GM12878 (cell line): ENCODE data around the gene MYO1C. TPM values are rescaled to one million over a fixed set of nuclear protein-coding genes. Genes with fewer than 3 reads are reported as not detected.
A peak's percentile ranks its signal among the peaks of the same experiment; 100 is the strongest.

ENCODE experiments used
- ATAC-seq: fragments of 200-7000 bp; cut with Tn5 transposase; 3 replicates; pipeline ENCODE4 v1.9.1; 2020; ENCODE audit warnings: mild to moderate bottlenecking, moderate library complexity
- BruUV-seq: library from RNA; stranded (reverse); fragments of 400-500 nt; replicated peaks from 2 replicates; lab custom pipeline; 2021; lab: Mats Ljungman, UMichigan
- CTCF ChIA-PET: fragments of 300-600 bp; sonication (Branson Sonifier 250); formaldehyde crosslinking; extraction: SDS; loops from one replicate; lab custom pipeline; 2021; ENCODE audit warnings: inconsistent platforms; lab: Yijun Ruan, JAX
- POLR2A ChIA-PET: fragments of 350-600 bp; formaldehyde crosslinking; extraction: SDS; loops from one replicate; lab custom pipeline; 2021; ENCODE audit warnings: inconsistent platforms; lab: Charles Lee
- RAD21 ChIA-PET: fragments of 300-600 bp; sonication (Branson Sonifier 250); formaldehyde crosslinking; loops from one replicate; lab custom pipeline; 2023; ENCODE audit warnings: antibody characterized with exemption; ENCODE audit not compliant: unreplicated experiment; lab: Charles Lee
- SMC1A ChIA-PET: fragments of 300-600 bp; sonication (Branson Sonifier 250); formaldehyde crosslinking; loops from one replicate; lab custom pipeline; 2023; ENCODE audit not compliant: unreplicated experiment, uncharacterized antibody; lab: Charles Lee
- DNase-seq: peaks from one replicate; pipeline ENCODE4 v3.0.0-alpha.2; 2011; ENCODE audit warnings: low read depth, low spot score
- FAIRE-seq: peaks from 3 replicates; lab custom pipeline; 2011; peaks lifted over from hg19 to GRCh38; lab: Jason Lieb, UNC
- H2AFZ ChIP-seq: 2 replicates; pipeline ENCODE4 v1.6.0; 2011; ENCODE audit warnings: low read depth, low read length, control low read depth; ENCODE audit not compliant: control insufficient read depth
- H3K27ac ChIP-seq: 2 replicates; pipeline ENCODE4 v1.5.1; 2011; ENCODE audit warnings: control low read depth; ENCODE audit not compliant: control insufficient read depth, insufficient read depth
- H3K27me3 ChIP-seq, 2 experiments: replicated peaks in 1 of 2; 2 replicates each; pipeline versions ENCODE4 v1.6.0 to v1.6.1; 2011; ENCODE audit warnings: low read length in 1 of 2; ENCODE audit not compliant: control insufficient read depth in 2 of 2, insufficient read depth in 2 of 2
- H3K36me3 ChIP-seq, 2 experiments: 2 replicates each; pipeline ENCODE4 v1.5.1; 2011; ENCODE audit warnings: low read length in 1 of 2; ENCODE audit not compliant: control insufficient read depth in 2 of 2, insufficient read depth in 2 of 2
- H3K4me1 ChIP-seq: 2 replicates; pipeline ENCODE4 v1.6.1; 2011; ENCODE audit warnings: mild to moderate bottlenecking, low read length, moderate library complexity, mixed read lengths; ENCODE audit not compliant: control insufficient read depth, insufficient read depth
- H3K4me2 ChIP-seq: 2 replicates; pipeline ENCODE4 v1.6.0; 2011; ENCODE audit warnings: control low read depth; ENCODE audit not compliant: control insufficient read depth, insufficient read depth
- H3K4me3 ChIP-seq: fragments of 200-600 bp; sonication (generic); 2 replicates; pipeline ENCODE4 v1.5.1; 2016
- H3K79me2 ChIP-seq: 2 replicates; pipeline ENCODE4 v1.6.0; 2011; ENCODE audit warnings: low read length; ENCODE audit not compliant: control insufficient read depth, insufficient read depth
- H3K9ac ChIP-seq: 2 replicates; pipeline ENCODE4 v1.8.0; 2011; ENCODE audit warnings: low read length, control low read depth, mixed read lengths; ENCODE audit not compliant: control insufficient read depth, insufficient read depth
- H3K9me3 ChIP-seq: replicated peaks from 3 replicates; pipeline ENCODE4 v1.5.1; 2011; ENCODE audit warnings: mild to moderate bottlenecking, low read length; ENCODE audit not compliant: control insufficient read depth, insufficient read depth
- H4K20me1 ChIP-seq: 2 replicates; pipeline ENCODE4 v1.6.0; 2011; ENCODE audit not compliant: control insufficient read depth, insufficient read depth
- BCL3 ChIP-seq: IDR thresholded peaks from 2 replicates; pipeline ENCODE4 v1.6.1; 2011; ENCODE audit warnings: borderline replicate concordance, low read depth, mild to moderate bottlenecking, moderate library complexity, low read length; ENCODE audit not compliant: insufficient read depth, poor library complexity, severe bottlenecking
- CBX5 ChIP-seq: sonication (generic); IDR thresholded peaks from 2 replicates; pipeline ENCODE4 v1.6.1; 2016; ENCODE audit warnings: low read depth, moderate library complexity, mild to moderate bottlenecking, inconsistent platforms
- CREB1 ChIP-seq: IDR thresholded peaks from 2 replicates; pipeline ENCODE4 v1.6.1; 2012; ENCODE audit warnings: low read depth, mild to moderate bottlenecking, inconsistent platforms
- EGR1 ChIP-seq, 2 experiments: IDR thresholded peaks; 1 replicate in 1 of 2; 2 replicates in 1 of 2; pipeline ENCODE4 v1.6.1; 2011 to 2012; ENCODE audit warnings: low read depth in 2 of 2, low read length in 2 of 2, borderline replicate concordance in 1 of 2, mild to moderate bottlenecking in 1 of 2, moderate library complexity in 1 of 2
- EP300 ChIP-seq, 2 experiments: fragments of 150-350 bp in 1 of 2; IDR thresholded peaks; 2 replicates each; pipeline ENCODE4 v1.6.1; 2011 to 2012; ENCODE audit warnings: low read depth in 2 of 2, low read length in 2 of 2, borderline replicate concordance in 1 of 2, improper control_type of control experiment in 1 of 2, inconsistent platforms in 1 of 2; ENCODE audit not compliant: control insufficient read depth in 1 of 2
- GATAD2B ChIP-seq: fragments of 450-650 bp; conservative IDR thresholded peaks from 2 replicates; pipeline ENCODE4 v1.6.1; 2017; ENCODE audit warnings: low read depth, mild to moderate bottlenecking, moderate library complexity
- MAX ChIP-seq: IDR thresholded peaks from 2 replicates; pipeline ENCODE4 v1.6.1; 2012; ENCODE audit warnings: low read depth, low read length, improper control_type of control experiment
- MEF2B ChIP-seq: fragments of 450-650 bp; IDR thresholded peaks from 2 replicates; pipeline ENCODE4 v1.6.1; 2018; ENCODE audit warnings: mild to moderate bottlenecking, moderate library complexity; ENCODE audit not compliant: partially characterized antibody, poor library complexity, severe bottlenecking
- MYB ChIP-seq: fragments of 150-350 bp; IDR thresholded peaks from 2 replicates; pipeline ENCODE4 v1.6.1; 2014; ENCODE audit warnings: mild to moderate bottlenecking, low read depth, low read length, borderline replicate concordance
- MYC ChIP-seq: IDR thresholded peaks from 2 replicates; pipeline ENCODE4 v1.6.1; 2011; ENCODE audit warnings: mild to moderate bottlenecking, low read length, moderate library complexity, inconsistent platforms; ENCODE audit not compliant: insufficient read depth, insufficient replicate concordance, insufficient read length, severe bottlenecking
- PKNOX1 ChIP-seq: fragments of 450-650 bp; IDR thresholded peaks from 2 replicates; pipeline ENCODE4 v1.6.1; 2016; ENCODE audit warnings: mild to moderate bottlenecking
- POLR2AphosphoS5 ChIP-seq: IDR thresholded peaks from 2 replicates; pipeline ENCODE4 v1.6.1; 2011; ENCODE audit warnings: mild to moderate bottlenecking, low read length, inconsistent platforms
- POU2F2 ChIP-seq: IDR thresholded peaks from 3 replicates; pipeline ENCODE4 v1.6.1; 2011; ENCODE audit warnings: low read depth, mild to moderate bottlenecking, low read length, borderline replicate concordance
- RAD21 ChIP-seq: IDR thresholded peaks from 2 replicates; pipeline ENCODE4 v1.6.1; 2011; ENCODE audit warnings: mild to moderate bottlenecking, low read depth, low read length, moderate library complexity; ENCODE audit not compliant: insufficient read depth
- RELA ChIP-seq: fragments of 450-650 bp; IDR thresholded peaks from 2 replicates; pipeline ENCODE4 v1.8.0; 2014; ENCODE audit warnings: borderline replicate concordance; ENCODE audit not compliant: partially characterized antibody
- SIN3A ChIP-seq: IDR thresholded peaks from 2 replicates; pipeline ENCODE4 v1.6.1; 2012; ENCODE audit warnings: low read depth, low read length, improper control_type of control experiment
- SP1 ChIP-seq: IDR thresholded peaks from one replicate; pipeline ENCODE4 v1.6.1; 2011; ENCODE audit warnings: low read depth, low read length
- STAT1 ChIP-seq: fragments of 450-650 bp; conservative IDR thresholded peaks from 2 replicates; pipeline ENCODE4 v1.6.1; 2014; ENCODE audit warnings: antibody characterized with exemption, mild to moderate bottlenecking
- TCF12 ChIP-seq: IDR thresholded peaks from 2 replicates; pipeline ENCODE4 v1.6.1; 2011; ENCODE audit warnings: low read depth, mild to moderate bottlenecking, low read length
- WGBS: methylation state at CpG from one replicate; pipeline ENCODE4 v1.1.6; 2016; ENCODE audit warnings: low lambda C conversion rate; ENCODE audit not compliant: insufficient replicate concordance, insufficient coverage; ENCODE audit errors: missing lambda C conversion rate; 5-methylcytosine and 5-hydroxymethylcytosine counted together
- in situ Hi-C: fragments of 300-500 bp; cut with MboI; formaldehyde crosslinking; loops from 9 replicates; pipeline ENCODE4 v1.14.3; 2018; ENCODE audit warnings: mixed read lengths
- intact Hi-C: fragments of 100-400 bp; cut with micrococcal nuclease; formaldehyde crosslinking; loops from one replicate; pipeline ENCODE4 v1.14.2; 2022; ENCODE audit not compliant: unreplicated experiment
- polyA plus RNA-seq, 11 experiments: library from polyadenylated mRNA; depleted of rRNA in 4 of 11; unstranded in 6 of 11; stranded (reverse) in 5 of 11; fragments of >200 nt; fragmentation: Nextera tagmentation in 4 of 11; fragmentation: Illumina TruSeq in 1 of 11; extraction: Ambion mirVana in 4 of 11; extraction: Trizol in 1 of 11; gene quantifications; 1 replicate in 1 of 11; 2 replicates in 10 of 11; pipeline versions ENCODE4 v1.2.1 to v1.2.3, GENCODE V29; 2011 to 2016; ENCODE audit warnings: inconsistent platforms in 2 of 11, missing spikeins in 2 of 11, low read depth in 1 of 11
- total RNA-seq, 4 experiments: library from RNA; depleted of rRNA in 3 of 4; stranded (reverse); fragments of >200 nt in 3 of 4; fragmentation: Illumina TruSeq in 1 of 4; extraction: Trizol in 1 of 4; gene quantifications; 2 replicates each; pipeline versions ENCODE4 v1.2.1 to v1.2.3, GENCODE V29; 2013 to 2021

The MYO1C gene
- total and polyA plus RNA-seq, 10 of the 15 experiments (the other 5 are each of a cell fraction or from before 2014, with no cell fraction given), result 1.2 to 92.0 (median 36.6) TPM

GRCh38 chr17:1484676-1485422 is 7.6 kb downstream of the MYO1C start:
- Histone ChIP-seq H3K4me3 (peak overlapping the region; percentile 95), H4K20me1 (no peaks in the 10 kb centered on the region), H3K4me1 (peaks cover 16% of the 10 kb centered on the region), H3K9ac (peak overlapping the region; percentile 92), H3K79me2 (peaks cover 12% of the 10 kb centered on the region), H3K36me3 (peaks cover 0 to 4% of the 10 kb centered on the region in 2 experiments; a peak in 3 of 4 replicates), H3K27ac (peak overlapping the region; percentile 71), H2AFZ (peak overlapping the region; percentile 9), H3K4me2 (peak overlapping the region; percentile 66), H3K9me3 (no peaks in the 10 kb centered on the region), H3K27me3 (no peaks in the 10 kb centered on the region)
- FAIRE-seq (peak; percentile 82), ATAC-seq (peak; percentile 65), DNase-seq (peak; percentile 43)
- ChIA-PET SMC1A (interaction anchor here (0.5 to 1.1 kb wide), 2 partner anchors 10 to 92 kb away, joined by 3 to 5 read pairs; no protein-coding TSS in a partner anchor), RAD21 (interaction anchor here (1.1 to 1.4 kb wide), 3 partner anchors 10 to 120 kb away, joined by 5 to 16 read pairs (median 6); partner anchors contain the start of gene INPP5K), POLR2A (interaction anchor here (2.7 kb wide), 1 partner anchor 10 kb away, joined by 22 read pairs; no protein-coding TSS in a partner anchor), CTCF (interaction anchor here (0.9 kb wide), 1 partner anchor 10 kb away, joined by 3 read pairs; no protein-coding TSS in a partner anchor)
- intact Hi-C loops (no loop called here), in situ Hi-C loops (no loop called here)
- BruUV-seq, result no TSS peak
- WGBS, result 0% methylated on average over 17 of the region's 19 CpGs
- TF ChIP-seq STAT1 (no peak), EGR1 (IDR thresholded peaks at IDR 0.05; ENCODE audit: borderline replicate concordance in 1 of 2, low read depth in 2 of 2, low read length in 2 of 2) (peak; percentile 50 to 100), MYC (no peak), GATAD2B (peak; percentile 88; the same call in 1 of the 2 replicates), TCF12 (peak; percentile 94), MAX (peak; percentile 10; the same call in 1 of the 2 replicates), SP1 (peak; percentile 50), PKNOX1 (peak; percentile 24; the same call in 1 of the 2 replicates), EP300 (IDR thresholded peaks at IDR 0.05; ENCODE audit: borderline replicate concordance in 1 of 2, control insufficient read depth in 1 of 2, low read depth in 2 of 2, low read length in 2 of 2) (peak in 1 of 2 experiments; percentile 16; a peak in 1 of 4 replicates), CBX5 (0 out of 2 replicates have a peak, but pooled peaks have one; percentile 11), RAD21 (no peak), BCL3 (peak; percentile 73), POU2F2 (peak; percentile 16; the same call in 1 of the 3 replicates), CREB1 (0 out of 2 replicates have a peak, but pooled peaks have one; percentile 51), MYB (no peak), SIN3A (peak; percentile 54), MEF2B (peak; percentile 92), POLR2AphosphoS5 (peak; percentile 75), RELA (peak; percentile 75)
